T-helper 9 cell (primary cell): ENCODE measurements around the gene SOCS6.
"Not testable (repeated sequence)": the region's sequence is repeated elsewhere in the genome, so short reads cannot be mapped to it uniquely, and the experiment has no call there.

ENCODE experiments used
- DNase-seq: peaks from one replicate; pipeline ENCODE4 v3.0.0-alpha.2; 2020

Gene SOCS6

GRCh38 chr18:70362258-70362657 is 73.4 kb downstream of the SOCS6 start:
- DNase-seq: no peak

GRCh38 chr18:70363861-70364260 is 75.0 kb downstream of the SOCS6 start:
- DNase-seq: no peak

- DNase-seq: no peak
Measured at GRCh38 chr18:70365361-70365760, 76.5 kb downstream of the SOCS6 start.

GRCh38 chr18:70366174-70366573 is 77.3 kb downstream of the SOCS6 start:
- no peak for DNase-seq

- no peak for DNase-seq
Measured at GRCh38 chr18:70366670-70367069, 77.8 kb downstream of the SOCS6 start.

- DNase-seq: not testable (repeated sequence)
Measured at GRCh38 chr18:70367344-70367743, 78.5 kb downstream of the SOCS6 start.

DNA sequence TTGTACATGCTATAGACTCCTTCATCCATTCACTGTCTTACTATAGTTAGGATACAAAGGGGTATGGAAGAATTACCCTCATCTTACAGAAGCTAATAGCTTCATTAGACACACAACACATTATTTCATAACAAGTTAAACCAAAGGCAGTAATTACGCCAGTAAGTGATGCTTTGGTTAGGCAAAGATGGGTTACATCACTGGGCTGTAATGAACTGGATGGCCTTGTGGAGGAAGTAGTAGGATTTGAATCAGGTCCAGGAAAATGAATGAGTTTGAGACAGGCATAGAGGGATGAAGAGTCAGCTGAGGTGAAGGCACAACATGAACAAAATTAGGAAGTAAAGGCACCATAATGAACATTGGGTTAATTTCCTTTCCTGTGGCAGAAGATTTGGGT is 80.1 kb downstream of the SOCS6 start:
- no peak for DNase-seq

GRCh38 chr18:70370762-70371733 is 82.2 kb downstream of the SOCS6 start:
- no peak for DNase-seq

DNA sequence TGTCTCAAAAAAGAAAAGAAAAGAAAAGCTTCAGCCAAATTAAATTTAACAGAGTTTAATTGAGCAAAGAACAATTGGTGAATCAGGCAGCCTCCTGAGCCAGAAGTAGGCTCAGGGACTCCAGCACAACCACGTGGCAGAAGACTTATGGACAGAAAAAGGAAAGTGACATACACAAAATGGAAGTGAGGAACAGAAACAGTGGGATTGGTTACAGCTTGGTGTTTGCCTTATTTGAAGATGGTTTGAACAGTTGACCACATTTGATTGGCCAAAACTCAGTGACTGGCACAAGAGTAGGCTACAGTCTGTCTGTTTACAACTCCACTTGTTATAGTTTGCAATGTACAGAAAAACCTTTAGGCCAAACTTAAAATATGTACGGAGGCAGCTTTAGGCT is 83.1 kb downstream of the SOCS6 start:
- DNase-seq: no peak

DNA sequence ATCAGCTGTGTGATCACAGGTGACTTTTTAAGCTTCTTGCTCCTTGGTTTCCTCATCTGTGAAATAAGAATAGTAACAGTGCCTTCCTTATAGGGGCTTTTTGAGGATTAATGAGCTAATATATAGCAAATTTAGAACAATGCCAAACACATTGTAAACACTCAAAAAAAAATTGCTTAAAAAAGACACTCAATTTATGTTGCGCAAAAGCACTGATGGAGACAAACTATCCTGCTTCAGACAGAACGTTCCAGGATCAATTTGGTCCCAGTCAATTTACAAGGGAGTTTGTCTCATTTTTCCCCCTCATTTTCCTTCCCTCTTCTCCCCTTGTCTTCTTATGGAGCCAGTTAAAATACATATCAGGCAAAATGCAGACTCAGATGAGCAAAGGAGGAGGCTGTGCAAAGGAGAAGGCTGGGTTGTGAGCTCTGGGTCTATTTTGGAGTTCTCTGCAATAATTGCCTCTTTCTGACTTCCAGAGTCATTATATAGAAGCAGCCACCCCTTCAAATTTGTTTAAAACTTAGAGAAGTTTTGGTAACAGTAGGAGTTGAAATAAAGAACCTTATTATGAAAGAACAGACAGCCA is 83.7 kb downstream of the SOCS6 start:
- DNase-seq: no peak

DNA sequence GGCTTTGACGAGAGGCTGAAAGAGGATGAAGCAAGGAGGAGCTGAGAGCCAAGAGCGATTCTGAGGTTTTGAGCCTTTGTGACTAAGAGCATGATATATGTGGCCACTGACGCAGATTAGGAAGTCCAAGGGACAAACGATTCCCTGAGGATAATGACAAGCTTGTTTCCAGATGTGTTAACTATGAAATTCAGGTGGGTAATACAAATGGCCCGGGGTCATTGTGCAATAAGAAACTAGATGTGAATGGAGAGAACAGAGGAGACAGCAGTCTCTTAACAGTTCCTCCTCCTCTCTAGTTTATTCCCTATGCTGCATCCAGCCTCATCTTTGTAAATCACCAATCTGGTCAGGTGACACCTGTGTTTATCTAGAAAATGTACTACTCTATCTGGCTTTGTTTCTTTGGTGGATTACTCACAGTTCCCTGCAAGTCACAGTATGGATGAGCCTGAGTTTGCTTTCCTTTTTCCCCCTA is 84.2 kb downstream of the SOCS6 start:
- DNase-seq: no peak

DNA sequence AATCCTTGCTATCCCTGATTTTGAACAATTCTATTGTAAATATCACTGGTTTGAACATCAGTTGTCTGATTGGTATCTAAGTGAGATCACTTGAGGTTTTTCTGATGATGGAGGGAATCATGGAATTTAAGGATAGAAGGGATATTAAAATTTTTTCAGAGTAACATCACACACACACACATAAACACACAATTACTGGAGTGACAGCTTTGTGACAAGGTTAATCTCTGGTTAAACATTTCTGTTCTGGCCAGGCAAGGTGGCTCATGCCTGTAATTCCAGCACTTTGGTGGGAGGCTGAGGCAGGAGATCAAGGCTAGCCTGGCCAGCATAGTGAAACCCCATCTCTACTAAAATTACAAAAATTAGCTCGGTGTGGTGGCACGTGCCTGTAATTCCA is 85.3 kb downstream of the SOCS6 start:
- DNase-seq: no peak

GRCh38 chr18:70376137-70376913 is 87.5 kb downstream of the SOCS6 start:
- DNase-seq: no peak

GRCh38 chr18:70376914-70377258 is 88.0 kb downstream of the SOCS6 start:
- no peak for DNase-seq

DNA sequence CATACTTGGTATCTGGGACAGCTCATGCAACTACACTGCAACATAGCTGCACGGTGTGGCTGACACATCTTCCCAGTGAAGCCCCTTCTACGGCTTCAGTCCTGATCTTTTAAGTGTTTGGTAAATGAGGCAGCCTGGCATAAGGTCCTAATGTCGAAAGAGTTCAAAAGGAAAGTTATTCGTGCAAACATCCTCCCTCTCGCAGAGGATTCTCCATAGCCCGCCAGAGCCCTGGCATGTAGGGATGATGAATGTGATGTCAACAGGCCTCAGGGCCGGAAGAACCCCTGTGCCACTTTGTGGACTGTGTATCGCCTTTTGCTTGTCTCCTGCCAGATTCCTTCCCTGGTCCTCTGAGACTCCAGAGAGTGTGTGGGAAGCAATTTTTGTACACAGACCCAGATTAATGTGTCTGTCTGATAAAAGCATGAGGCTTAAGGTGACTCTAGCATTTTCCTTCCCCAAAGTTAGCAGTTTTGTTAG is 88.5 kb downstream of the SOCS6 start:
- no peak for DNase-seq

- no peak for DNase-seq
Measured at GRCh38 chr18:70377857-70378701, 89.2 kb downstream of the SOCS6 start.
